Endothelial cell of umbilical vein (primary cell): ENCODE data around the gene TSPYL2. TPM values are rescaled to one million over a fixed set of nuclear protein-coding genes. Genes with fewer than 3 reads are reported as not detected.

Experiments
- BruUV-seq: library from RNA; stranded (reverse); fragments of 400-500 nt; replicated peaks from 2 replicates; lab custom pipeline; 2021; lab: Mats Ljungman, UMichigan
- CTCF ChIA-PET: fragments of 300-600, 350-600 bp; sonication (Branson Sonifier 250); formaldehyde crosslinking; loops from one replicate; lab custom pipeline; 2021; ENCODE audit warnings: antibody characterized with exemption, inconsistent platforms; lab: Charles Lee
- POLR2A ChIA-PET: fragments of 300-600, 350-600 bp; sonication (Branson Sonifier 250); formaldehyde crosslinking; loops from one replicate; lab custom pipeline; 2021; ENCODE audit warnings: antibody characterized with exemption, inconsistent platforms; lab: Charles Lee
- DNase-seq: peaks from one replicate; pipeline ENCODE4 v3.0.0-alpha.2; 2011; ENCODE audit warnings: low read depth, low spot score
- FAIRE-seq: peaks from 2 replicates; lab custom pipeline; 2011; peaks lifted over from hg19 to GRCh38; lab: Jason Lieb, UNC
- H2AFZ ChIP-seq: 2 replicates; pipeline ENCODE4 v1.6.0; 2012; ENCODE audit warnings: low read depth, low read length, control low read depth, inconsistent platforms
- H3K27ac ChIP-seq: 2 replicates; pipeline ENCODE4 v1.5.1; 2011; ENCODE audit warnings: low read depth, mild to moderate bottlenecking, control low read depth, low read length, moderate library complexity; ENCODE audit not compliant: insufficient read depth
- H3K27me3 ChIP-seq, 2 experiments: 2 replicates each; pipeline versions ENCODE4 v1.6.0 to v1.6.1; 2011; ENCODE audit warnings: low read length in 2 of 2, mixed read lengths in 1 of 2; ENCODE audit not compliant: control insufficient read depth in 2 of 2, insufficient read depth in 2 of 2
- H3K36me3 ChIP-seq, 2 experiments: 2 replicates in 1 of 2; 3 replicates in 1 of 2; pipeline ENCODE4 v1.5.1; 2011; ENCODE audit warnings: low read length in 2 of 2, mild to moderate bottlenecking in 1 of 2, moderate library complexity in 1 of 2; ENCODE audit not compliant: control insufficient read depth in 2 of 2, insufficient read depth in 2 of 2; ENCODE audit errors: extremely low read depth in 1 of 2
- H3K4me1 ChIP-seq: 3 replicates; pipeline ENCODE4 v1.5.1; 2011; ENCODE audit warnings: mild to moderate bottlenecking, low read length; ENCODE audit not compliant: control insufficient read depth, insufficient read depth; ENCODE audit errors: extremely low read depth
- H3K4me2 ChIP-seq: 2 replicates; pipeline ENCODE4 v1.6.1; 2011; ENCODE audit warnings: low read length, control low read depth, mixed read lengths; ENCODE audit not compliant: insufficient read depth
- H3K4me3 ChIP-seq, 3 experiments: fragments of 200-600 bp in 1 of 3; sonication (generic), shearing (Covaris generic) in 1 of 3; replicated peaks in 1 of 3; 2 replicates each; pipeline ENCODE4 v1.5.1; 2011 to 2016; ENCODE audit warnings: control low read depth in 3 of 3, low read length in 3 of 3, mild to moderate bottlenecking in 2 of 3, inconsistent platforms in 1 of 3, low read depth in 1 of 3, moderate library complexity in 1 of 3; ENCODE audit not compliant: insufficient read depth in 1 of 3
- H3K79me2 ChIP-seq: 2 replicates; pipeline ENCODE4 v1.6.0; 2012; ENCODE audit warnings: low read length, inconsistent platforms; ENCODE audit not compliant: control insufficient read depth, insufficient read depth
- H3K9ac ChIP-seq: replicated peaks from 2 replicates; pipeline ENCODE3; 2011; ENCODE audit warnings: low read length, control low read depth; ENCODE audit not compliant: insufficient read depth; ENCODE audit errors: extremely low read depth
- H3K9me1 ChIP-seq: replicated peaks from 3 replicates; pipeline ENCODE4 v1.6.0; 2011; ENCODE audit warnings: mild to moderate bottlenecking, low read length; ENCODE audit not compliant: control insufficient read depth, insufficient read depth; ENCODE audit errors: extremely low read depth
- H3K9me3 ChIP-seq: replicated peaks from 2 replicates; pipeline ENCODE4 v1.5.1; 2012; ENCODE audit warnings: low read length, inconsistent platforms; ENCODE audit not compliant: control insufficient read depth, insufficient read depth
- H4K20me1 ChIP-seq: replicated peaks from 2 replicates; pipeline ENCODE3; 2011; ENCODE audit warnings: mild to moderate bottlenecking, low read length; ENCODE audit not compliant: control insufficient read depth, insufficient read depth; ENCODE audit errors: extremely low read depth
- CTCF ChIP-seq, 2 donors: IDR thresholded peaks; 1 replicate in 1 of 2; 2 replicates in 1 of 2; pipeline ENCODE4 v1.5.1; 2011; ENCODE audit warnings: low read length in 2 of 2, mild to moderate bottlenecking in 2 of 2, moderate library complexity in 2 of 2, control low read depth in 1 of 2, inconsistent platforms in 1 of 2, low read depth in 1 of 2; ENCODE audit not compliant: insufficient read depth in 1 of 2; ENCODE audit errors: extremely low read depth in 1 of 2
- EZH2 ChIP-seq: IDR thresholded peaks from 2 replicates; pipeline ENCODE4 v1.6.1; 2012; ENCODE audit warnings: borderline replicate concordance, low read depth, mild to moderate bottlenecking, moderate library complexity, low read length, inconsistent platforms; ENCODE audit not compliant: severe bottlenecking
- FOS ChIP-seq: IDR thresholded peaks from 2 replicates; pipeline ENCODE4 v1.6.1; 2011; ENCODE audit warnings: mild to moderate bottlenecking, low read length, moderate library complexity, borderline replicate concordance; ENCODE audit not compliant: insufficient read depth
- GATA2 ChIP-seq: IDR thresholded peaks from 2 replicates; pipeline ENCODE4 v1.7.0; 2011; ENCODE audit warnings: low read depth, mild to moderate bottlenecking, moderate library complexity, mixed read lengths, low read length; ENCODE audit not compliant: insufficient read length, insufficient read depth
- JUN ChIP-seq: IDR thresholded peaks from 2 replicates; pipeline ENCODE4 v1.6.1; 2011; ENCODE audit warnings: borderline replicate concordance, low read depth; ENCODE audit not compliant: insufficient read length, insufficient read depth
- MAX ChIP-seq: IDR thresholded peaks from 2 replicates; pipeline ENCODE4 v1.6.1; 2011; ENCODE audit not compliant: insufficient read depth, insufficient read length
- MYC ChIP-seq: IDR thresholded peaks from one replicate; pipeline ENCODE4 v1.6.1; 2011; ENCODE audit warnings: mild to moderate bottlenecking, low read depth, low read length
- POLR2A ChIP-seq: IDR thresholded peaks from 2 replicates; pipeline ENCODE4 v1.6.1; 2012; ENCODE audit warnings: low read depth, mild to moderate bottlenecking, control low read depth, low read length
- POLR2AphosphoS5 ChIP-seq: IDR thresholded peaks from 2 replicates; pipeline ENCODE4 v1.6.1; 2012; ENCODE audit warnings: low read depth, mild to moderate bottlenecking, control low read depth, low read length, moderate library complexity; ENCODE audit not compliant: insufficient read depth
- dilution Hi-C: fragments of 300-500 bp; cut with MboI; formaldehyde crosslinking; loops from one replicate; pipeline ENCODE4 v1.15.0; 2019; ENCODE audit warnings: low sequenced_read_pairs; ENCODE audit not compliant: extremely low pct_ligation_motif_present
- intact Hi-C: fragments of 100-400 bp; cut with micrococcal nuclease; formaldehyde crosslinking; loops from one replicate; pipeline ENCODE4 v1.10.0; 2022
- polyA plus RNA-seq, 4 experiments: library from polyadenylated mRNA; depleted of rRNA in 3 of 4; stranded (reverse) in 3 of 4; unstranded in 1 of 4; fragments of >200 nt; gene quantifications; 2 replicates each; pipeline versions ENCODE4 v1.2.1 to v1.2.3, GENCODE V29; 2011 to 2012; ENCODE audit warnings: missing spikeins in 1 of 4
- total RNA-seq: library from RNA; stranded (reverse); gene quantifications from 2 replicates; pipeline ENCODE4 v1.2.3, GENCODE V29; 2021

Gene TSPYL2
- total and polyA plus RNA-seq, 2 donors (not counting 3 experiments of a cell fraction or from before 2014, with no cell fraction given), result 17.3 to 17.8 TPM

- no peak overlapping the region for H3K9ac ChIP-seq
- H4K20me1 ChIP-seq, result no peaks in the 10 kb centered on the region
- H3K27ac ChIP-seq, result no peak overlapping the region
- no peak for DNase-seq
- peaks cover 0 to 2% of the 10 kb centered on the region in 2 experiments for H3K27me3 ChIP-seq
- TF ChIP-seq MYC, result no peak
- no peak for TF ChIP-seq JUN
- TF ChIP-seq MAX, result no peak
- TF ChIP-seq POLR2AphosphoS5, result no peak
- no peak for TF ChIP-seq CTCF (IDR thresholded peaks at IDR 0.05; ENCODE audit: extremely low read depth in 1 of 2, insufficient read depth in 1 of 2, low read depth in 1 of 2, low read length in 2 of 2)
- TF ChIP-seq POLR2A, result no peak
- no peak for TF ChIP-seq FOS
- no peak for TF ChIP-seq EZH2
- TF ChIP-seq GATA2, result no peak
- intact Hi-C loops, result no loop called here
- no peak overlapping the region for H3K4me3 ChIP-seq
- FAIRE-seq, result no peak
- no peaks in the 10 kb centered on the region for H3K9me3 ChIP-seq
- H3K9me1 ChIP-seq, result no peaks in the 10 kb centered on the region
- no peaks in the 10 kb centered on the region for H3K4me1 ChIP-seq
- no peaks in the 10 kb centered on the region for H3K36me3 ChIP-seq
- H3K79me2 ChIP-seq, result no peaks in the 10 kb centered on the region
- CTCF ChIA-PET, result no interaction called here
- POLR2A ChIA-PET, result no interaction called here
- no peak overlapping the region for H2AFZ ChIP-seq
- H3K4me2 ChIP-seq, result no peak overlapping the region
- dilution Hi-C loops, result no loop called here
- no TSS peak for BruUV-seq
These were observed 46.0 kb upstream of the TSPYL2 start for GRCh38 chrX:53036149-53036548.
